Kidney epithelial cell (primary cell): ENCODE results near the gene ENOX2. TPM values are rescaled to one million over a fixed set of nuclear protein-coding genes. Genes with fewer than 3 reads are reported as not detected.

ENCODE experiments used
- DNase-seq: peaks from one replicate; pipeline ENCODE4 v3.0.0-alpha.2; 2010; ENCODE audit warnings: low read depth
- H3K27me3 ChIP-seq: 2 replicates; pipeline ENCODE4 v1.6.0; 2011; ENCODE audit warnings: low read length; ENCODE audit not compliant: control insufficient read depth, insufficient read depth
- H3K36me3 ChIP-seq: 2 replicates; pipeline ENCODE4 v1.5.1; 2011; ENCODE audit warnings: low read length; ENCODE audit not compliant: control insufficient read depth, insufficient read depth
- H3K4me3 ChIP-seq: 2 replicates; pipeline ENCODE4 v1.5.1; 2011; ENCODE audit warnings: low read depth, mild to moderate bottlenecking, control low read depth, low read length
- total RNA-seq: library from RNA; depleted of rRNA; stranded (reverse); fragments of >200 nt; gene quantifications from 2 replicates; pipeline ENCODE4 v1.2.3, GENCODE V29; 2015
- TF ChIP-seq, protein P1 (sequence below): IDR thresholded peaks from 2 replicates; pipeline ENCODE4 v1.5.1; 2011; ENCODE audit warnings: mild to moderate bottlenecking, moderate library complexity, low read length, control low read depth, inconsistent platforms; ENCODE audit not compliant: insufficient read depth, poor library complexity, severe bottlenecking

The ENOX2 gene
- total RNA-seq, 1 donor from 2014 or later = 15.1 TPM

DNA sequence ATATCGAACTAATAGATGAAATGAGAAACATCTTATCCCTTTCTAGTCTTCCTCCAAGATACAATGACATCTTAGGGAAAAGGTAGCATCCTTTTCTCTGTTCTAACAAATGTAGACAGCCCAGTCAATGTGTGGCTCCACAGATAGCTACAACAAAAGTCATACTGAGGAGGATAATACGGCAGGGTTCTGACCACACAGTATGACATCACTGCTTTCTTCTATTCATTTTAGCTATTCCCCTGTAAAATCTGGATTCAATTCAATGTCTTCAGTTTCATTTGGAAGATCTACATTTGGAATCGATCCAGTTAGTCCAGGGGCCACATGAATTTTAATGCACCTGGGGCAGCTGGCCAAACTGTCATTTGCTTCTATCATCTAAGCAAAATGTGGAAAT lies 51.4 kb downstream of the ENOX2 start:
- Histone ChIP-seq H3K27me3 (no peaks in the 10 kb centered on the region), H3K4me3 (no peak overlapping the region), H3K36me3 (no peaks in the 10 kb centered on the region)
- TF ChIP-seq, protein P1, sequence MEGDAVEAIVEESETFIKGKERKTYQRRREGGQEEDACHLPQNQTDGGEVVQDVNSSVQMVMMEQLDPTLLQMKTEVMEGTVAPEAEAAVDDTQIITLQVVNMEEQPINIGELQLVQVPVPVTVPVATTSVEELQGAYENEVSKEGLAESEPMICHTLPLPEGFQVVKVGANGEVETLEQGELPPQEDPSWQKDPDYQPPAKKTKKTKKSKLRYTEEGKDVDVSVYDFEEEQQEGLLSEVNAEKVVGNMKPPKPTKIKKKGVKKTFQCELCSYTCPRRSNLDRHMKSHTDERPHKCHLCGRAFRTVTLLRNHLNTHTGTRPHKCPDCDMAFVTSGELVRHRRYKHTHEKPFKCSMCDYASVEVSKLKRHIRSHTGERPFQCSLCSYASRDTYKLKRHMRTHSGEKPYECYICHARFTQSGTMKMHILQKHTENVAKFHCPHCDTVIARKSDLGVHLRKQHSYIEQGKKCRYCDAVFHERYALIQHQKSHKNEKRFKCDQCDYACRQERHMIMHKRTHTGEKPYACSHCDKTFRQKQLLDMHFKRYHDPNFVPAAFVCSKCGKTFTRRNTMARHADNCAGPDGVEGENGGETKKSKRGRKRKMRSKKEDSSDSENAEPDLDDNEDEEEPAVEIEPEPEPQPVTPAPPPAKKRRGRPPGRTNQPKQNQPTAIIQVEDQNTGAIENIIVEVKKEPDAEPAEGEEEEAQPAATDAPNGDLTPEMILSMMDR = no peak
- DNase-seq = no peak

- no peaks in the 10 kb centered on the region for H3K36me3 ChIP-seq
- DNase-seq = no peak
- no peaks in the 10 kb centered on the region for H3K27me3 ChIP-seq
- no peak overlapping the region for H3K4me3 ChIP-seq
- TF ChIP-seq, protein P1 = no peak
Observed at GRCh38 chrX:130848763-130849162, 54.2 kb downstream of the ENOX2 start.

GRCh38 chrX:130846746-130847145 lies 56.3 kb downstream of the ENOX2 start:
- H3K36me3 ChIP-seq = no peaks in the 10 kb centered on the region
- H3K27me3 ChIP-seq = no peaks in the 10 kb centered on the region
- H3K4me3 ChIP-seq = no peak overlapping the region
- TF ChIP-seq, protein P1 = no peak
- DNase-seq = no peak

- Histone ChIP-seq H3K36me3 (no peaks in the 10 kb centered on the region), H3K4me3 (no peak overlapping the region), H3K27me3 (no peaks in the 10 kb centered on the region)
- TF ChIP-seq, protein P1 = no peak
- DNase-seq = no peak
Observed at GRCh38 chrX:130841776-130842175, 61.2 kb downstream of the ENOX2 start.

DNA sequence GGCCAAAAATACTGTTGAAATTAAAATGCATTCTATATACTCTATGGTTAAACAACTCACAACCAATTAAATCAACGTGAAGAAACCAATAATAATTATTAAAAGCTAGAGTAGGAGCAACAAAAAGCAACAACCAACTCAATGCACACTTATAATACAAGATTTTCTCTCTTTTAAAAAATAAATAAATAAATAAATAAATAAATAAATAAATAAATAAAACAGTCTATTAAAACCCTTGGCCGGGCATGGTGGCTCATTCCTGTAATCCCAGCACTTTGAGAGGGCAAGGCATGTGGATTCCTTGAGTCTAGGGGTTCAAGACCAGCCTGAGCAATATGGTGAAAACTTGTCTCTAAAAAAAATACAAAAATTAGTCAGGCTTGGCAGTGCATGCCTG lies 62.7 kb downstream of the ENOX2 start:
- no peaks in the 10 kb centered on the region for H3K27me3 ChIP-seq
- no peaks in the 10 kb centered on the region for H3K36me3 ChIP-seq
- TF ChIP-seq, protein P1 = no peak
- no peak for DNase-seq
- H3K4me3 ChIP-seq = no peak overlapping the region

GRCh38 chrX:130836447-130836846 lies 66.6 kb downstream of the ENOX2 start:
- Histone ChIP-seq H3K36me3 (no peaks in the 10 kb centered on the region), H3K27me3 (no peaks in the 10 kb centered on the region), H3K4me3 (no peak overlapping the region)
- TF ChIP-seq, protein P1 = no peak
- DNase-seq = no peak
